Stimulated activated CD4-positive, alpha-beta T cell treated with anti-CD3 and anti-CD28 coated beads, Interleukin-2, amount 100 ng/mL, for 24 hours (primary cell): ENCODE measurements around the gene U2AF2.
"Not testable (repeated sequence)": the region's sequence is repeated elsewhere in the genome, so short reads cannot be mapped to it uniquely, and the experiment has no call there.

Experiments used
- DNase-seq, 2 donors: peaks; one replicate each; pipeline ENCODE4 v3.0.0-alpha.2; 2020

Gene U2AF2

DNA sequence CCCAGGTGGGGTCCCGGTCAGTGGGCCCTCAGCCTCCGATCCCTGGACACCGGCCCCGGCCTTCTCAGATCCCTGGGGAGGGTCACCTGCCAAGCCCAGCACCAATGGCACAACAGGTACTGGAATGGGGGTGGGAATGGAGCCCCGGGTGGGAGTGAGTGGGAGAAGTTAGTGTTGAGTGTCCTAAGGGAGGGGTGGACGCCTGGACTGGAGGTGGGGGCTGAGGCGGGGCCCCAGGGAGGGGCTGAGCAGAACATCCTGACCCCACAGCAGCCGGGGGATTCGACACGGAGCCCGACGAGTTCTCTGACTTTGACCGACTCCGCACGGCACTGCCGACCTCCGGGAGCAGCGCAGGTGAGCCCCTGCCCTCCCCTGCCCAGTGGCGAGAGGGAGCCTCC, 37.8 kb downstream of the U2AF2 start:
- DNase-seq, result no peak

DNA sequence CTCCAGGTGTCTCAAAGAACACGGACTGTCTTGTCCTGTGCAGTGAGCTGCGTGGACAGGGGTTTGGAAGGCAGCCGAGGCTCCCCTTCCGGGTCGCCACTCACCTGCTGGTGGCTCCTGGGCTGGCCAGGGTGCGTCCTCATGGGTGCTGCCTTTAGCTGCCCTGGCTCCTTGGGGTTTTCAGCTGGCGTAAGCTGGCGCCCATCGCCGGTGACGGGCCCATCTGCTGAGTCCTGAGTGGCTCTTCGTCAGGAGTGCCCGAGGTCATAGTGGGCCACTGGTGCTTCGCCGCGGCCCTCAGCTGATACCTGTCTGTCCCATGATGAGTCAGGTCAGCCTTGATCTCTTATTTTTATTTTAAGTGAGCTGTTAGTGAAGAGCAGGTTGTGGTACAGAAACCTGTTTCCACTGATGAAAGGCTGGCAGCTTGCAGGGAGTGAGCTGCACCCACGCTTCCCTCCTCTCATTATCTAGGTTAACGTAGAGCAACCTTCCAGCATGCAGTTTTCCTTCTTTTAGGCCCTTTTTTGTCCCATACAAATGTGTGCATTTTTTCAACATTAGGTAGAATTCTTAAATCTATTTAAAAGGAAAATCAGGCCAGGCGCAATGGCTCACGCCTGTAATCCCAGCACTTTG, 38.6 kb downstream of the U2AF2 start:
- DNase-seq, result no peak

DNA sequence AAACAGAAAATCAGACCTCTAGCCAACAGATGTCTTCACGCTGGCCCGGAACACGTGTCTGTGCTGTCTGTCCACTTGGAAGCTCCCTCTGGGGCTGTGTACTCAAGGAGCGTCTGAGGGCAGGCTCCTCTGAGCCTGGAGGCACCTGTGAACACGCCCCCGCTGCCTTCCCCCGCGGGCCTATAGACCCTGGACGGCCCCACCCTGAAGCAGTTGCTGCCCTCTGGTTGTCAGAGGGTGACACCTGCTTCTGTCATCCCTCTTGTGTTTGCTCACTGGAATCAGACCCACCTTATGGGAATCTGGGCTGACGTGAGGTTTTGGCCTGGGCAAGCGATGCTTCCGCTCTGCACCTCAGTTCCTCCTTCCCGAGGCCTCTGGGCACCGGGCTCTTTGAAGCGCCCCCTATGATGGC, 39.4 kb downstream of the U2AF2 start:
- no peak for DNase-seq

DNA sequence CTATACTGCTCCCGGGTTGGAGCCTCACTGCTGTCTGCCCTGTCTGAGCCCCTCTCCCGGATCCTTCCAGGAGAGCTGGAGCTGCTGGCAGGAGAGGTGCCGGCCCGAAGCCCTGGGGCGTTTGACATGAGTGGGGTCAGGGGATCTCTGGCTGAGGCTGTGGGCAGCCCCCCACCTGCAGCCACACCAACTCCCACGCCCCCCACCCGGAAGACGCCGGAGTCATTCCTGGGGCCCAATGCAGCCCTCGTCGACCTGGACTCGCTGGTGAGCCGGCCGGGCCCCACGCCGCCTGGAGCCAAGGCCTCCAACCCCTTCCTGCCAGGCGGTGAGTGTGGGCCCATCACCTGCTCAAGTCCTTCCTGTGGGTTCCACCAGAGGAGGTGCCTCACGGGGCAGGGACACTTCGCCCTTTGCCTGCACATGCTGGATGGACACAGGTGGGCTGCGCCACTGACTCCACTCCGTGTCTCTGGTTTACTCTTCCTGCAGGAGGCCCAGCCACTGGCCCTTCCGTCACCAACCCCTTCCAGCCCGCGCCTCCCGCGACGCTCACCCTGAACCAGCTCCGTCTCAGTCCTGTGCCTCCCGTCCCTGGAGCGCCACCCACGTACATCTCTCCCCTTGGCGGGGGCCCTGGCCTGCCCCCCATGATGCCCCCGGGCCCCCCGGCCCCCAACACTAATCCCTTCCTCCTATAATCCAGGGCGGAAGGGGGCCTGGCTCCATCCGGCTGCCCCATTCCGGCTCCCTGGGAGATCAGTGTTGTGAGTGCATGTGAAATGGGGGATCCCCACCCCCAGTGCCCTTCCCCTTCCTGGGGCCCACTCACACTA, 40.0 kb downstream of the U2AF2 start:
- DNase-seq, result no peak

DNA sequence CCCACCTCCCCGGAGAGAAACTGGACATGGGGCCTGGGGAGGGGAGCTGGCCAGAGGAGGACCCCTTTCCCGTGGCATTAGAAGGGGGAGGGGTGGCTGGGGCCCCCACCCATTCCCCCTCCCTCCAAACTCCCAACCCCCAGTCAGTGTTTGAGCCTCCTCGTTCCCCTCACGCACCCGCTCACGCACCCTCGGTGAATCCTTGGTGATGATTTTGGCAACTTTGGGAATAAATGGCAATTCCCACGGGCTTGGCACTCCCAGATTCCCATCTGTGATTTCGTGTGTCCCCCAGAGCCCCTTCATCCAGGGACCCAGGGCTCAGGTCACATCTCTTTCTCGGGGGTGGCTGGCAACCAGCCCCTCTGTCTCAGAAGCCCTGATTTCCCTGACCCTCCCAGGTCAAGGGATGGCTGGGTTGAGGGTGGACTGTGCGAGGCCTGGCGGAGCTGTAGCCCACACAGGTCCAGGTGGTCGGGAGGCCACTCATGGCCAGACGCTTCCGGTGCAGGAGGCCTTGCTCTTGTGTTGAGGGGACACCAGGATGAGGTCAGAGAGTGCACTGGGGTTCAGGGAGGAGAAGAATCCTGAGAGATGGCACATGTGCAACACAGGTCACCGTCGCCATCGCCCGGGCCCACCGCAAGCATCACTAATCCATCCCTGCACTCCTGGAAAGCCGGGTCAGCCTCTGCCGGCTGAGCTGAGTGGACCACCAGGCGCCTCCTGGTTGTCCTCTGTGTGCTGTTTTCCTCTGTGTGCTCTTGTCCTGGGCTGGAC, 40.9 kb downstream of the U2AF2 start:
- no peak for DNase-seq

DNA sequence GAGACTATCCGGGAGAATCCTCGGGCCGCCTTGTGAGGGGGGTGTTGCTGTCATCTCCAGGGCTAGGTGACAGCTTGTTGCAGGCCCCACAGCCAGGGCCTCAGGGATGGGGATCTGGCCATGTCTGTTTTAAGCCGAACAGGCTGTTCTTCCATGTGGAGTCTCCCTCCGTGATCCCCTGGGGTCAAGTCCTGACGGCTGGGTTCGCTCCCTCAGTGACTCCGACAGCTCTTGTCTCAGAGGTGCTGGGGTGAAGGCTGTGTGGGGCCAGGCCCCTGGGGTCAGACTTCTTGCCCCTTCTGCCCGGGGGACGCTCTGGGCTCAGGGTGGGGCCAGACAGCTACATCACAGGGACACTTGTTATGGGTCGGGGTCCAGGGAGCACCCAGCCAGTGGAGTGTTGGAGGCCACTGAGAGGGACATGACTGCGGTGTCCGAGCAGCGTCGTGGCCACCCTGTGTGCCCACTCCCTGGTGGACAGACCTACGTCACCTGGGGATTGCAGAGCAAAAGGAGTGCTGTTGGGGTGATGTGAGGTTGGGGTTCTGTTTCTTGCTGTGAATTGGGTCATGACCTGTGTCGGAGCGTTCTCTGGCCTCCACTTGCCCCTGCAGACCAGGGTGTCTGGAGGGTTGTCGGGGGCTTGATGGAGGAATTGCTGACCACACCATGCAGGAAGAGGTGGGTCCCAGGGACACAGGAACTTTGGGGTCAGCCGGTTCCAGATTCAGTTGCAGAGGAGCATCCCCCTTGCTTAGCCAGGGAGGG, 41.6 kb downstream of the U2AF2 start:
- DNase-seq, result no peak

DNA sequence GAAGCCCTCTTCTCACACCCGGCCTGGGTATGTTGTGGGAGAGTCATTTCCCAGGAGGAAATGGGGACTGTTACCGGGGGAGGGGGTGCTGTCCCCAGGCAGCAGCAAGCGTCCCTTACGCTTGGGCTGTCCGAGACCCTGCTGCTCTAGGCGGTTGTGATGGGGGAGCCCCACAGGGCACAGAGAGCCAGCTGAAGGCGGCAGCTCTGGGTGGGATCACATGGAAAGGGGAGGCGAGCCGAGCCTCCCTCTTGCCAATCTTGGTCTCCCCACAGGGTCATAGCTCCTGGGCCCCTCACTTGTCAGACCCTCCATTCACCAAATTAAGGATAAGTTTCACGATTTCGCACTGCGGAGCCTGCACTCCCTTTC, 42.2 kb downstream of the U2AF2 start:
- no peak for DNase-seq

DNA sequence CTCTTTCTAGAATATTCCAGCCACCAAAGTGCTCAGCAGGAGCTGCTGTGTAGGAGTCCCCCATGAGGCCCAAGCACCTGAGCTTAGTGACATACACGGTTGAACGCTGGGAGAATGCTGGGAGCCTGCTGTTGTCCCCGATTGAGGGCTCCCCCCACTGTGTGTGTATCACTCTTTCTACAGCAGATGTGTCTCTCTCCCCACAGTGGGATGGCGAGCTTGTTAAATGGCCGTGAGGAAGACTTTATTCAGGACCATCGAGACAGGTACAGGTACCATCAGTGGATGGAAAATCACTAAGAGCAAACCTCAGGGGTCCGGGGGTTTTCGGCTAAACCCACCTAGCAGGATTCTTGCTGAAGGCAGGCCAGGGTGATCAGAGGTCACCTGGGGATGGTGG, 42.9 kb downstream of the U2AF2 start:
- DNase-seq, result no peak

DNA sequence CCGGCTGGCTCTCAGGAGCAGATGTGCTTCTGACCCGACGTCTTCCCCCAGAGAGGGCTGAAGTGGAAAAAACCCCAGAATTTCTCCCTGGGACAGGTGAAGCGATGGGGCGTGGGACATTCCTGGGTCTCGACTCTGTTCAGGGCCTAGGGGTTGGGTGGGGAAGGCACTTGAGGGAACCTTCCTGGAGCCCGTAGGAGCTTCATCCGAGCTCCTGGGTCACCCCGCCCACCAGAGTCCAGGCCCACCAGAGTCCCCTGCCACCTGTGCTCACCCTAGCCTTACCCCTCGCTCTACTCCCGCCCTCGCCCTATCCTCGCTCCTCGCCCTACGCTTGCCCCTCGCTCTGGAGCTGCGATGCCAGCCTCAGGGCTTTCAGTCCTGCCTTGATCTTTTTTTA, 43.4 kb downstream of the U2AF2 start:
- no peak for DNase-seq

DNA sequence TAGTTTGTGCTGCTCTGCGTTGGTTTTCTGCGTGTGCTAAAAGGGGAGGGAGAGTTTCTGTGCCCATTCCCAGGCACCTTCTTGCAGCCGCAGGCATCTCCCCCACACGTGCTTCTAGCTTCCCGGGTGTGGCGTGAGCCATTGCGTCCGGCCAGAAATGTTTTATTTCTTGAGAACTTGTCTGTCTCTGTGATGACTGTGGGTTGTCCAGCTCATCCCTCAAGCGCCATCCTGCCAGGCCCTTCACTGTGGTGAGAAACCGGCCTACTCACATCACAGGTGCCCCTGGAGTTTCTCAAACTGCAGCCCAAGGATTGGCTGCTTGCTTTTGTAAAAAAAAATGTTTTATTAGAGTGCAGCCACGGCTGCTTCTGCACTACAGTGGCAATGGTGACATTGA, 44.4 kb downstream of the U2AF2 start:
- no peak for DNase-seq

DNA sequence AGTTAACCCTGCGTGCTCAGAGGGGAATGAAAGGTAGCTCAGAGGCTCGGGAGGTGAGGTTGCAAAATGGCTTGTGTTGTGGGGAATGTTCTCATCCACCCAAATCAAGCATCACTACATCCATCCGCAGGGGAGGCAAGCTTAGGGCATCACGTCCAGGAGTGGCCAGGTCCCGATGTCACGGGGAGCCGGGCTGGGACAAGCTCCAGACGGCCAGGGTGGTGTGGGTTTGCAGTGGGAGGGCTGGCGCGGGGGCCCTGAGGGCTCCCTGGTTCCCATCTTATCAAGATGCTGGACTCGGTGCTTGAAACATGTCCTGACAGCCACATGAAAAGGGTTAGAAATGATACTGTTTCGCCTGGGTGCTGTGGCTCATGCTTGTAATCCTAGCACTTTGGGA, 46.0 kb downstream of the U2AF2 start:
- no peak for DNase-seq

DNA sequence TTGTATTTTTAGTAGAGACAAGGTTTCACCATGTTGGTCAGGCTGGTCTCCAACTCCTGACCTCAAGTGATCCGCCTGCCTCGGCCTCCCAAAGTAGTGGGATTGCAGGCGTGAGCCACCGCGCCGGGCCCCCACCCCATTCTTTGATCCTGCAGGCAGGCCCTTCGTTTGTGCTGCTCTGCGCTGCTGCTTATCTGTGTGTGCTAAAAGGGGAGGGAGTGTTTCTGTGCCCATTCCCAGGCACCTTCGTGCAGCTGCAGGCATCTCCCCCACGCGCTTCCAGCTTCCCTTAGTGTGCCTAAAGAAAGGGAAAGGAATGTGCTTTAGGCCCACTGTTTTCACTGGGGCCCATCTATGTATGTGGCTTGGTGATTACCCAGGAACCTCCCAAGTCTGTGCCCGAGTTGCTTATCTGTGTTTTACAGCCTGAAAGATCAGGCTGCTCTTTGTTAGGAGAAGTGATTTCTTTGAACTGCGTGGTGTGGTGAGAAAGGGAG, 47.3 kb downstream of the U2AF2 start:
- no peak for DNase-seq

DNA sequence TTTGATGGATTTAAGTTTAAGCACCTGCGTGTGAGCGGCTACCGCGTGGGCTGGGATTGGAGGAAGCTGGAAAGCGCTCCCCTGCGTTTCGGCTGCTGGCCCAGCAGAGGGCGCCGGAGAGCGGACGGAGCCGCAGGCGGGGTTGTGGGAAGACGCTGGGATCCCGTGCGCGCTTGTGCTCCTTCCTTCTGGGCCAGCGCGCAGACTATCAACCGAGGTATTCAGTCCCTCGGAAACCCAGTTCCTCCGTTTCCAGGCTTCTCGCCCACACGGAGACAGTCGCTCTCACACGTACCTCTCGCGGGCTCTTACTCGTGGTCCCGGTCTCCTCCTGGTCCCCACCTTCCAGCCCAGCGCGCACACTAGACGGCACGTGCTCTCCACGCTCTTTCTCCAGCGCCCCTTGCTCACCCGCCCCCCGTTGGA, 49.0 kb downstream of the U2AF2 start:
- peak; percentile 55 to 71 for DNase-seq

DNA sequence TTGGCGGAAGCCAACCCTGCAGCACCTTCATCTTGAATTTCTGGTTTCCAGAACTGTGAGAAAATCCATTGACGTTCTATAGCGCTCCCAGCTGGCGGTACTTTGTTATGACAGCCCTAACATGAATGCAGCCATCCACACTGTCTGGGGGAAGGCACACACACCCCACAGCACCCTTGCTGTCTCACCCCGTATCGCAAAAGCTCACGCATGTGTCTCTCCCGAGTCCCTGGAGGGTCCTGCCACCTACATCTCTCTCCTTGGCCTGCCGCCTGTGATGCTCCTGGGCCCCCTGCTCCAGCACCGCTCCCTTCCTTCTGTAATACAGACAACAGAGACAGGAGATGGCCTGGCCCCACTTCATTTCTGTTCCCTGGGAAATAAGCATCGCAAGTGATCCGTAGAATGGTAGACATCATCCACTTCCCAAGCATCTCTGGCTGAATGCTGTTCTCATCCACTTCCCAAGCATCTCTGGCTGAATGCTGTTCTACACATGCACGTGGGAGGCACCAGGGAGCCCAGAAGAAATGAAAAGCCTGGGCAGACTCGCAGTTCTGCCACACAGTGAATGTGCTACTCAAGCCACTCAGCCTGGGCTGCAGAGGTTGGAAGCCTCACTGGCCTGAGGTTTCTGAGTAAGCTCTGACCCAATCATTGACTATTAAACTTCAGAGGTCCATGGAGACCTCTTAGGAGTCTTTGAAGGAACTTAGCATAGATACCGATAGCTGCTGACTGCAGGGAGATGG, 49.8 kb downstream of the U2AF2 start:
- no peak for DNase-seq

DNA sequence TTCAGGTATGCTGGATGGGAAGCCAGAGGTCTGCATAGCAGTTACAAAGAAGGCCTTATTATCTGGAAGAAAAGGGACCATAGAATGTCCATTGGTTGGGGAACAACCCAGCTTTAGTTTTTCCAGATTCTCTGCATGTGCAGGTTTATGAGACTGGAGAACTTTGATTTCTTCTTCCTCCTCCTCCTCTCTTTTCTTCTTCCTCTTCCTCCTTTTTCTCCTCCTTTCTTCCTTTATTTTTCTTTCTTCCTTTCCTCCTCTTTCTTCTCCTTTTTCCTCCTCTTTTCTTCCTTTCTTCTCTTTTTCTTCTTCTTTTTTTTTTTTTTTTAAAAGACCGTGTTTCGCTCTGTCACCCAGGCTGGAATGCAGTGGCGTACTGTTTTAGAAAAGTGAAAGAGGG, 51.1 kb downstream of the U2AF2 start:
- DNase-seq, result no peak

DNA sequence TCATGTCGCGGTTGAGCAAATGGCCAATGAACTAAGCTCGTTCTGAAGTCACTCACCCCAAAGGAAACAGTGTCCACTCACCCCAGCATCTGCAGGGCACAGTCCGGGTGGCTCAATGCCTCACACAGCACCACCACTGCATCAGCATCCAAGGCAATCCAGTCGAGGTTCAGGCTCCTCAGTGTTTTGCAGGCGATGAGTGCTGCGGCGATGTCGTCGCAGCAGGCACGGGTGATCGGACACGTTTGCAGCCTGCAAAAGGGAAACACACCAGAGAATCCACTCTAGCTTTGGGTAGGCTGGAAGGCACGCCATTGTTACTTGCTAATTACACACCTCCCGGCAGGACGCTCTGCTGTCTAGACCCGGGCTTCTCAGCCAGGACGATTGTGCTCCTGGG, 56.9 kb downstream of the U2AF2 start:
- DNase-seq, result no peak

DNA sequence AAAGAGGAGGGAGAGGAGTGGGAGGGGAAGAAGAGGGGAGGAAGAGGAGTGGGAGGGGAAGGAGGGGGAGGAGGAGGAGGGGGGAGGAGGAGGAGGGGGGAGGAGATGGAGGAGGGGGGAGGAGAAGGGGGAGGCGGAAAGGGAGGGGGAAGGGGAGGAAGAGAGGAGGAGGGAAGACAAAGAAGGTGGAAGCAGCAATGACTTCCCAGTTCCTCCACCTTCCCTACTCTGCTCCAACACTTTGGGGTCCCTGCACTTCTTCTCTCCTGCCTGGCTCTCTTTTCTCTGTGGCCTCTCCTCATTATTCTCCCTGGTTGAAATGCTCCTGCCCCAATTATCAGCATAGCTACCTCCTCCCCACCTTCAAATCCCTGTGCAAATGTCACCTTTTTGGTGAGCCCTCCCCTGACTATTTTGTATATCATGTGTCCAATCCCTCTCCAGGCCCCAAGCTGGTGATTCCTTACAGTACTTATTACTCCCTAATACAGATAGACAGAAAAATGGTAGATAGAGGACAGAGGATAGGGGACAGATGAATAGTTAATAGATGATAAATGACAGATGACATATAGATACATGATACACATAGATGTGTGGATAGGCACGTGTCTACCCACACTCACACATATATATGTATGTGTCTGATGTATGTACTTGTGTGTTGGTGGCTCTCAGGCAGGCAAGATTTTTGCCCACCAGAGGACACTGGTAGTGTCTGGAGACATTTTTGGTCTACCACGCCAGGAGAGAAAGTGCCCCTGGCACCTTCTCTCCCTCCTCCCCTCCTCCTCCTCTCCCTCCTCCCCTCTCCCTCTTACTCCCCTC, 58.2 kb downstream of the U2AF2 start:
- DNase-seq, result no peak

DNA sequence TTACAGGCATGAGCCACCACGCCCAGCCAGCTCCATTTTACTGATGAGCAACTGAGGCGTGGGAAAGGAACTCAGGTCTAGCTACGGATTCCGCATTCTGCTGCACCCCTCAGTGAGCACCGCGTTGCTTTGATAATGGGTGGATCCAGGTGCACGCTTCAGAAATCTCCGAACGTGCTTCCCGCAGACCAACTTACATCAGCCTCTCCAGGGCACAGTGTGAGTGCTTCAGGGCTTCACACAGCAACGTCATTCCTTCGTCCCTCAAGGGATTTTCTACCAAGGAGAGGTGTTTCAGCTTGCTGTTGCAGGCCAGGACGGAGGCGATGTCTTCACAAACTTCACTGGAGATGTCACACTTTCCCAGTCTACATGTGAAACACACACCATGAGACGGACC, 61.7 kb downstream of the U2AF2 start:
- no peak for DNase-seq

DNA sequence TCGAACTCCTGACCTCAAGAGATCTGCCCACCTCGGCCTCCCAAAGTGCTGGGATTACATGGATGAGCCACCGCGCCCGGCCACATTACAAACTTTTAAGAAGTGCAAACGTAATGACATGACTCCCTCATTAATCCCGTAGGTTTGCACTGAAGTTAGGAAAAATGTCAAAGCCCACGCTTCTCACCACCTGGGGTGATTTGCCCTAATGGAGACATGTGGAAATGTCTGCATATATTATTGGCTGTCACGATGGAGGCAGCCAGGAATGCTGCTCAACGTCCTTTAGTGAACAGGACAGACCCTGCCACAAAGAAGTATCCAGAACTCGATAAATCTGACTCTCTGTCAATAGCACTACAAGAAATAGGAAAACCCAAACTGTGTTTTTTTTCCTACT, 62.4 kb downstream of the U2AF2 start:
- DNase-seq, result no peak

DNA sequence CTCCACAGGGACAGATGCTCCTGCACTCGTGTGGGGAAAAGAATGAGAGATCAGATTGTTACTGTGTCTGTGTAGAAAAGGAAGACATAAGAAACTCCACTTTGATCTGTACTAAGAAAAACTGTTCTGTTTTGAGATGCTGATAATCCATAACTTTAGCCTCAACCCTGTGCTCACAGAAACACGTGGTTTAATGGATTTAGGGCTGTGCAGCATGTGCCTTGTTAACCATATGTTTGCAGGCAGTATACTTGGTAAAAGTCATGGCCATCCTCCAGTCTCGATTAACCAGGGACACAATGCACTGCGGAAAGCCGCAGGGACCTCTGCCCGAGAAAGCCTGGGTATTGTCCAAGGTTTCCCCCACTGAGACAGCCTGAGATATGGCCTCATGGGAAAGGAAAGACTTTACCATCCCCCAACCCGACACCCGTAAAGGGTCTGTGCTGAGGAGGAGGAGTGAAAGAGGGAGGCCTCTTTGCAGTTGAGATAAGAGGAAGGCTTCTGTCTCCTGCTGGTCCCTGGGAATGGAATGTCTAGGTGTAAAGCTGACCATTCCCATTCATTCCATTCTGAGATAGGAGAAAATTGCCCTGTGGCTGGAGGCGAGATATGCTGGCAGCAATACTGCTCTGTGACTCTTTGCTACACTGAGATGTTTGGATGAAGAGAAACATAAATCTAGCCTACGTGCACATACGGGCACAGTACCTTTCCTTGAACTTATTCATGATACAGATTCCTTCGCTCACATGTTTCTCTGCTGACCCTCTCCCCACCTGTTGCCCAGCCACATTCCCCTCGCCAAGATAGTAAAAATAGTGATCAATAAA, 63.3 kb downstream of the U2AF2 start:
- not testable (repeated sequence) for DNase-seq
